ENCODE data around the gene EML4. TPM values are rescaled to one million over a fixed set of nuclear protein-coding genes. Genes with fewer than 3 reads are reported as not detected.

The EML4 gene
- total and polyA plus RNA-seq, 2 of the 13 experiments (the other 11 are each of a cell fraction or from before 2014, with no cell fraction given) = 243 to 476 TPM

- no peak for TF ChIP-seq ZNF543 (CRISPR knock-in tag; IDR thresholded peaks at IDR 0.05)
- no peak for TF ChIP-seq UBTF (CRISPR knock-in tag; IDR thresholded peaks at IDR 0.05)
- 0 out of 2 replicates have a peak, but pooled peaks have one; percentile 5 for TF ChIP-seq ZNF430 (CRISPR knock-in tag; IDR thresholded peaks at IDR 0.05)
- TF ChIP-seq ZNF660 (CRISPR knock-in tag; IDR thresholded peaks at IDR 0.05; ENCODE audit: borderline replicate concordance, low read depth) = no peak
- TF ChIP-seq, protein P1, sequence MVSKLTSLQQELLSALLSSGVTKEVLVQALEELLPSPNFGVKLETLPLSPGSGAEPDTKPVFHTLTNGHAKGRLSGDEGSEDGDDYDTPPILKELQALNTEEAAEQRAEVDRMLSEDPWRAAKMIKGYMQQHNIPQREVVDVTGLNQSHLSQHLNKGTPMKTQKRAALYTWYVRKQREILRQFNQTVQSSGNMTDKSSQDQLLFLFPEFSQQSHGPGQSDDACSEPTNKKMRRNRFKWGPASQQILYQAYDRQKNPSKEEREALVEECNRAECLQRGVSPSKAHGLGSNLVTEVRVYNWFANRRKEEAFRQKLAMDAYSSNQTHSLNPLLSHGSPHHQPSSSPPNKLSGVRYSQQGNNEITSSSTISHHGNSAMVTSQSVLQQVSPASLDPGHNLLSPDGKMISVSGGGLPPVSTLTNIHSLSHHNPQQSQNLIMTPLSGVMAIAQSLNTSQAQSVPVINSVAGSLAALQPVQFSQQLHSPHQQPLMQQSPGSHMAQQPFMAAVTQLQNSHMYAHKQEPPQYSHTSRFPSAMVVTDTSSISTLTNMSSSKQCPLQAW (CRISPR knock-in tag; IDR thresholded peaks at IDR 0.05) = no peak
Measured at GRCh38 chr2:42142547-42143184, 26.5 kb upstream of the EML4 start (continued).

GRCh38 chr2:42147641-42148274, 21.4 kb upstream of the EML4 start:
- H4K20me1 ChIP-seq (ENCODE audit: insufficient read depth, low read length) = no peaks in the 10 kb centered on the region
- H3K36me3 ChIP-seq (replicated peaks in 1 of 2; ENCODE audit: control insufficient read depth in 1 of 2, insufficient read depth in 2 of 2, low read length in 2 of 2) = no peaks in the 10 kb centered on the region
- peak overlapping the region; percentile 38; the same call in 1 of the 2 replicates for H3K9ac ChIP-seq (ENCODE audit: insufficient read depth, low read depth, low read length)
- peaks cover 5% of the 10 kb centered on the region for H3K79me2 ChIP-seq (ENCODE audit: insufficient read depth, low read length)
- ChIA-PET CTCF (ENCODE audit: low intra/inter-chr PET ratio, low total read pairs) (no interaction called here), POLR2A (interaction anchor here (0.6 to 3.5 kb wide), 8 partner anchors 9 to 127 kb away, joined by 3 to 25 read pairs (median 4); partner anchors contain the start of gene EML4)
- H3K9me3 ChIP-seq (ENCODE audit: low read length) = no peaks in the 10 kb centered on the region
- in situ Hi-C loops (cut with HindIII; ENCODE audit: extremely low pct_ligation_motif_present, low pct_unique_long_range_greater_than_20kb) (no loop called here), intact Hi-C loops (cut with micrococcal nuclease; ENCODE audit: unreplicated experiment) (no loop called here)
- peak; percentile 95 for ATAC-seq
- DNase-seq (ENCODE audit: low spot score) = peak; percentile 44
- FAIRE-seq = peak; percentile 85
- H3K27me3 ChIP-seq (ENCODE audit: control insufficient read depth in 1 of 2, insufficient read depth in 2 of 2, low read length in 2 of 2) = no peaks in the 10 kb centered on the region
- H3K4me2 ChIP-seq (ENCODE audit: low read depth, low read length) = peak overlapping the region; percentile 65
- no TSS peak for BruUV-seq (replicated peaks)
- peak overlapping the region; percentile 78 for H2AFZ ChIP-seq (ENCODE audit: low read length)
- peaks cover 56% of the 10 kb centered on the region for H3K4me1 ChIP-seq (ENCODE audit: insufficient read depth, low read length)
- H3K4me3 ChIP-seq (replicated peaks in 1 of 3; ENCODE audit: insufficient read depth in 1 of 3, low read depth in 2 of 3, low read length in 3 of 3) = peak overlapping the region in 1 of 3 experiments; percentile 18; a peak in 2 of 6 replicates
- WGBS (ENCODE audit: low lambda C conversion rate) = 17% methylated on average over 5 of the region's 5 CpGs
- peak overlapping the region; percentile 50 for H3K27ac ChIP-seq (ENCODE audit: extremely low read length, insufficient read depth, low read length)
- TF ChIP-seq, protein P2, sequence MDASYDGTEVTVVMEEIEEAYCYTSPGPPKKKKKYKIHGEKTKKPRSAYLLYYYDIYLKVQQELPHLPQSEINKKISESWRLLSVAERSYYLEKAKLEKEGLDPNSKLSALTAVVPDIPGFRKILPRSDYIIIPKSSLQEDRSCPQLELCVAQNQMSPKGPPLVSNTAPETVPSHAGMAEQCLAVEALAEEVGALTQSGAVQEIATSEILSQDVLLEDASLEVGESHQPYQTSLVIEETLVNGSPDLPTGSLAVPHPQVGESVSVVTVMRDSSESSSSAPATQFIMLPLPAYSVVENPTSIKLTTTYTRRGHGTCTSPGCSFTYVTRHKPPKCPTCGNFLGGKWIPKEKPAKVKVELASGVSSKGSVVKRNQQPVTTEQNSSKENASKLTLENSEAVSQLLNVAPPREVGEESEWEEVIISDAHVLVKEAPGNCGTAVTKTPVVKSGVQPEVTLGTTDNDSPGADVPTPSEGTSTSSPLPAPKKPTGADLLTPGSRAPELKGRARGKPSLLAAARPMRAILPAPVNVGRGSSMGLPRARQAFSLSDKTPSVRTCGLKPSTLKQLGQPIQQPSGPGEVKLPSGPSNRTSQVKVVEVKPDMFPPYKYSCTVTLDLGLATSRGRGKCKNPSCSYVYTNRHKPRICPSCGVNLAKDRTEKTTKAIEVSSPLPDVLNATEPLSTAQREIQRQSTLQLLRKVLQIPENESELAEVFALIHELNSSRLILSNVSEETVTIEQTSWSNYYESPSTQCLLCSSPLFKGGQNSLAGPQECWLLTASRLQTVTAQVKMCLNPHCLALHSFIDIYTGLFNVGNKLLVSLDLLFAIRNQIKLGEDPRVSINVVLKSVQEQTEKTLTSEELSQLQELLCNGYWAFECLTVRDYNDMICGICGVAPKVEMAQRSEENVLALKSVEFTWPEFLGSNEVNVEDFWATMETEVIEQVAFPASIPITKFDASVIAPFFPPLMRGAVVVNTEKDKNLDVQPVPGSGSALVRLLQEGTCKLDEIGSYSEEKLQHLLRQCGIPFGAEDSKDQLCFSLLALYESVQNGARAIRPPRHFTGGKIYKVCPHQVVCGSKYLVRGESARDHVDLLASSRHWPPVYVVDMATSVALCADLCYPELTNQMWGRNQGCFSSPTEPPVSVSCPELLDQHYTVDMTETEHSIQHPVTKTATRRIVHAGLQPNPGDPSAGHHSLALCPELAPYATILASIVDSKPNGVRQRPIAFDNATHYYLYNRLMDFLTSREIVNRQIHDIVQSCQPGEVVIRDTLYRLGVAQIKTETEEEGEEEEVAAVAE (CRISPR knock-in tag; IDR thresholded peaks at IDR 0.05; ENCODE audit: borderline replicate concordance) = peak; percentile 50; the same call in 1 of the 2 replicates
- no peak for TF ChIP-seq REL (CRISPR knock-in tag; conservative IDR thresholded peaks at IDR 0.05)
- TF ChIP-seq, protein P3, sequence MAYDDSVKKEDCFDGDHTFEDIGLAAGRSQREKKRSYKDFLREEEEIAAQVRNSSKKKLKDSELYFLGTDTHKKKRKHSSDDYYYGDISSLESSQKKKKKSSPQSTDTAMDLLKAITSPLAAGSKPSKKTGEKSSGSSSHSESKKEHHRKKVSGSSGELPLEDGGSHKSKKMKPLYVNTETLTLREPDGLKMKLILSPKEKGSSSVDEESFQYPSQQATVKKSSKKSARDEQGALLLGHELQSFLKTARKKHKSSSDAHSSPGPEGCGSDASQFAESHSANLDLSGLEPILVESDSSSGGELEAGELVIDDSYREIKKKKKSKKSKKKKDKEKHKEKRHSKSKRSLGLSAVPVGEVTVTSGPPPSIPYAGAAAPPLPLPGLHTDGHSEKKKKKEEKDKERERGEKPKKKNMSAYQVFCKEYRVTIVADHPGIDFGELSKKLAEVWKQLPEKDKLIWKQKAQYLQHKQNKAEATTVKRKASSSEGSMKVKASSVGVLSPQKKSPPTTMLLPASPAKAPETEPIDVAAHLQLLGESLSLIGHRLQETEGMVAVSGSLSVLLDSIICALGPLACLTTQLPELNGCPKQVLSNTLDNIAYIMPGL (CRISPR knock-in tag; IDR thresholded peaks at IDR 0.05; ENCODE audit: borderline replicate concordance in 1 of 2, low read depth in 1 of 2) = 0 out of 4 replicates have a peak, but pooled peaks of 1 of the 2 experiments have one; percentile 53
- TF ChIP-seq ZNF136 (CRISPR knock-in tag; IDR thresholded peaks at IDR 0.05; ENCODE audit: low read depth) = no peak

All from HepG2 (cell line).